Adipocyte (in vitro differentiated cells): Measurements from ENCODE around the gene DGAT2.

ENCODE experiments used
- DNase-seq: peaks from one replicate; pipeline ENCODE4 v3.0.0-alpha.2; 2015; ENCODE audit warnings: low read depth
- H3K27me3 ChIP-seq: replicated peaks from 2 replicates; pipeline ENCODE4 v1.7.0; 2013; ENCODE audit warnings: mild to moderate bottlenecking, low read length, moderate library complexity; ENCODE audit not compliant: control insufficient read depth, insufficient read depth
- H3K36me3 ChIP-seq: 2 replicates; pipeline ENCODE4 v1.7.0; 2013; ENCODE audit warnings: low read length, mild to moderate bottlenecking, moderate library complexity; ENCODE audit not compliant: control insufficient read depth, insufficient read depth, severe bottlenecking
- H3K4me1 ChIP-seq: 2 replicates; pipeline ENCODE4 v1.7.0; 2013; ENCODE audit warnings: mild to moderate bottlenecking, low read length, moderate library complexity; ENCODE audit not compliant: control insufficient read depth, insufficient read depth
- H3K4me3 ChIP-seq: 2 replicates; pipeline ENCODE4 v1.7.0; 2013; ENCODE audit warnings: mild to moderate bottlenecking, low read length, moderate library complexity
- H3K9ac ChIP-seq: 2 replicates; pipeline ENCODE4 v1.7.0; 2013; ENCODE audit warnings: mild to moderate bottlenecking, low read length, moderate library complexity
- H3K9me3 ChIP-seq: 2 replicates; pipeline ENCODE4 v1.7.0; 2013; ENCODE audit warnings: mild to moderate bottlenecking, low read length, moderate library complexity; ENCODE audit not compliant: control insufficient read depth

The DGAT2 gene

GRCh38 chr11:75809111-75809510 is 40.5 kb downstream of the DGAT2 start:
- H3K9ac ChIP-seq = no peak overlapping the region
- no peak overlapping the region for H3K4me3 ChIP-seq
- no peaks in the 10 kb centered on the region for H3K9me3 ChIP-seq

GRCh38 chr11:75809991-75810390 is 41.4 kb downstream of the DGAT2 start:
- DNase-seq = no peak
- Histone ChIP-seq H3K9ac (no peak overlapping the region), H3K9me3 (no peaks in the 10 kb centered on the region), H3K27me3 (no peaks in the 10 kb centered on the region), H3K4me3 (no peak overlapping the region), H3K36me3 (peaks cover 3% of the 10 kb centered on the region), H3K4me1 (peaks cover 19% of the 10 kb centered on the region)

More at GRCh38 chr11:75809111-75809510, 40.5 kb downstream of the DGAT2 start:
- Histone ChIP-seq H3K27me3 (no peaks in the 10 kb centered on the region), H3K4me1 (peaks cover 15% of the 10 kb centered on the region), H3K36me3 (peaks cover 6% of the 10 kb centered on the region)
- no peak for DNase-seq

- Histone ChIP-seq H3K27me3 (no peaks in the 10 kb centered on the region), H3K36me3 (no peaks in the 10 kb centered on the region), H3K9ac (no peak overlapping the region), H3K4me1 (peaks cover 19% of the 10 kb centered on the region), H3K9me3 (no peaks in the 10 kb centered on the region), H3K4me3 (no peak overlapping the region)
- no peak for DNase-seq
These were observed 42.2 kb downstream of the DGAT2 start for GRCh38 chr11:75810637-75811390.

GRCh38 chr11:75811485-75811884 is 42.9 kb downstream of the DGAT2 start:
- Histone ChIP-seq H3K4me3 (no peak overlapping the region), H3K4me1 (peaks cover 26% of the 10 kb centered on the region), H3K9ac (no peak overlapping the region), H3K27me3 (no peaks in the 10 kb centered on the region), H3K9me3 (no peaks in the 10 kb centered on the region), H3K36me3 (no peaks in the 10 kb centered on the region)
- no peak for DNase-seq

- Histone ChIP-seq H3K9ac (no peak overlapping the region), H3K36me3 (no peaks in the 10 kb centered on the region), H3K4me3 (no peak overlapping the region), H3K9me3 (no peaks in the 10 kb centered on the region), H3K27me3 (no peaks in the 10 kb centered on the region), H3K4me1 (peaks cover 37% of the 10 kb centered on the region)
- no peak for DNase-seq
These were observed 44.0 kb downstream of the DGAT2 start for GRCh38 chr11:75812542-75813040.

- Histone ChIP-seq H3K4me1 (peaks cover 37% of the 10 kb centered on the region), H3K36me3 (no peaks in the 10 kb centered on the region), H3K9ac (no peak overlapping the region), H3K27me3 (no peaks in the 10 kb centered on the region), H3K4me3 (no peak overlapping the region), H3K9me3 (no peaks in the 10 kb centered on the region)
- no peak for DNase-seq
These were observed 44.5 kb downstream of the DGAT2 start for GRCh38 chr11:75813124-75813523.

GRCh38 chr11:75813622-75814039 is 45.1 kb downstream of the DGAT2 start:
- Histone ChIP-seq H3K4me1 (peaks cover 37% of the 10 kb centered on the region), H3K36me3 (no peaks in the 10 kb centered on the region), H3K9me3 (no peaks in the 10 kb centered on the region), H3K9ac (peak overlapping the region; percentile 81), H3K4me3 (peak overlapping the region; percentile 98), H3K27me3 (no peaks in the 10 kb centered on the region)
- DNase-seq = no peak

GRCh38 chr11:75814363-75814676 is 45.7 kb downstream of the DGAT2 start:
- Histone ChIP-seq H3K4me1 (peaks cover 44% of the 10 kb centered on the region), H3K36me3 (no peaks in the 10 kb centered on the region), H3K4me3 (peak overlapping the region; percentile 98), H3K9me3 (no peaks in the 10 kb centered on the region), H3K27me3 (no peaks in the 10 kb centered on the region), H3K9ac (peak overlapping the region; percentile 81)
- no peak for DNase-seq

- H3K36me3 ChIP-seq = no peaks in the 10 kb centered on the region
- H3K4me1 ChIP-seq = peaks cover 45% of the 10 kb centered on the region
- no peaks in the 10 kb centered on the region for H3K9me3 ChIP-seq
- no peaks in the 10 kb centered on the region for H3K27me3 ChIP-seq
- peak within 1 kb of the TSS; percentile 96 for H3K9ac ChIP-seq
- DNase-seq = peak; percentile 100
- H3K4me3 ChIP-seq = peak within 1 kb of the TSS; percentile 98
These were observed 46.2 kb downstream of the DGAT2 start, which contains the start of gene UVRAG for GRCh38 chr11:75814677-75815344. Gene UVRAG, plus strand, starts transcription at chr11:75815210. Its CDS starts 198 bp downstream, at chr11:75815408.

- DNase-seq = peak; percentile 68
- H3K4me1 ChIP-seq = peaks cover 45% of the 10 kb centered on the region
- peak overlapping the region; percentile 98 for H3K4me3 ChIP-seq
- H3K9ac ChIP-seq = peak overlapping the region; percentile 96
- H3K27me3 ChIP-seq = no peaks in the 10 kb centered on the region
- H3K9me3 ChIP-seq = no peaks in the 10 kb centered on the region
- no peaks in the 10 kb centered on the region for H3K36me3 ChIP-seq
These were observed 47.0 kb downstream of the DGAT2 start for GRCh38 chr11:75815345-75816168.
